Mucosa of stomach (tissue), 1 donor: ENCODE data around the gene CCDC6.

Source experiments
- H3K27me3 ChIP-seq: one replicate; pipeline ENCODE4 v1.7.0; 2013; ENCODE audit warnings: mild to moderate bottlenecking, low read length; ENCODE audit not compliant: control insufficient read depth, insufficient read depth
- H3K36me3 ChIP-seq: one replicate; pipeline ENCODE4 v1.7.0; 2013; ENCODE audit warnings: low read length; ENCODE audit not compliant: control insufficient read depth, insufficient read depth
- H3K4me1 ChIP-seq: one replicate; pipeline ENCODE4 v1.7.0; 2013; ENCODE audit warnings: mild to moderate bottlenecking, low read length; ENCODE audit not compliant: control insufficient read depth, insufficient read depth
- H3K4me3 ChIP-seq: one replicate; pipeline ENCODE4 v1.7.0; 2013; ENCODE audit warnings: low read length
- H3K9ac ChIP-seq: one replicate; pipeline ENCODE4 v1.7.0; 2013; ENCODE audit warnings: mild to moderate bottlenecking, low read length, moderate library complexity
- H3K9me3 ChIP-seq: one replicate; pipeline ENCODE4 v1.7.0; 2013; ENCODE audit warnings: mild to moderate bottlenecking, low read length, moderate library complexity; ENCODE audit not compliant: control insufficient read depth
- donor health status: Pancreatic carcinoma.

Gene CCDC6

DNA sequence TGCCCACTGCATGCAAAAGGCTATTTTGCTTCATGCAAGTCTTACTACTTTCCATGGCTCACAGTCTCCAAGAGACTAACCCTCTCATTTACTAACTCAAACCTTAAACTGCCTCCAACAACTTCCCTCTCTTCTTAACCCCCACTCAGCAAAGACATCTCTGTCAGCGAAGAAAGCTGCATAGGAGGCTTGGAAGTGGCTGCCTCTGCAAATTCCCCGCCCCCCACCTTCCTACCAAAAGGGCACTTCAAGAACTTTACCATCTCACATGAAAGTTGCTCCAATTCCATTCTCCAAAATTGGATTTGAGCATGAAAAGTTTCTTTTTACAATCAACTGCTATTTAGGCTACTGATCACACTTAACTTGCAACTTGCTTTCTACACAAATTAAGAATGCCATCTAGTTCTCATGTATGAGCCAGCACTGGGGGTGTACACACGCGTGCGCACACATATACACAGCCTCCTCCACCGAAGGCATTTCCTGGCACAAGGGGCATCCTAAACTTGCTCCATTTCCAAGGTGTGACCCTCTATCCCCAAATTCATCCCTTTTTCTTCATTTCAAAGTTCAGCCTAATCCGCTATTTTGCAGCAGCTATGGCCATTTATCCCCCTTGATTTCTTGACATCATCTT is 1.8 kb downstream of the CCDC6 start:
- Histone ChIP-seq H3K4me3 (peak overlapping the region; percentile 84), H3K36me3 (no peaks in the 10 kb centered on the region), H3K9ac (peak overlapping the region; percentile 96), H3K27me3 (no peaks in the 10 kb centered on the region), H3K4me1 (peaks cover 50% of the 10 kb centered on the region), H3K9me3 (no peaks in the 10 kb centered on the region)

DNA sequence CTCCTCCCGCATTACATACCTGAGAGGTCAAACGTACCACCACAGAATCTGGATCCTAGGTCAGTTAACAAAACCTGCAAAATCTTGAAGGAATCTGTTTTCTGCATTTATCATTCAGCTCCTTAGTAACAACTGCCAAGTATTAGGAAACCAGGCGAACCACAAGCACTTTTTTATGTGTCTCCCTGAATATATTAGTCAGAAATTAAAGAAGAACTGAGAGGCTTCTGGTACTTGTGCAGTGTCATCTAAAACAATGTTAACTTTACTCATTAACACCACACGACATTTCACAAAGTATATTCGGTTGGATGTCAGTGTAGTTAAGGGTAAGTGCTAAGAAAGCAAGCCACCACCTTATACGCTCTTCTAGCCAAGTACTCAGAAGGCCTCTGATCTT is 2.5 kb downstream of the CCDC6 start:
- H3K27me3 ChIP-seq, result no peaks in the 10 kb centered on the region
- peaks cover 56% of the 10 kb centered on the region for H3K4me1 ChIP-seq
- H3K36me3 ChIP-seq, result no peaks in the 10 kb centered on the region
- no peaks in the 10 kb centered on the region for H3K9me3 ChIP-seq
- peak overlapping the region; percentile 2 for H3K9ac ChIP-seq
- H3K4me3 ChIP-seq, result no peak overlapping the region

DNA sequence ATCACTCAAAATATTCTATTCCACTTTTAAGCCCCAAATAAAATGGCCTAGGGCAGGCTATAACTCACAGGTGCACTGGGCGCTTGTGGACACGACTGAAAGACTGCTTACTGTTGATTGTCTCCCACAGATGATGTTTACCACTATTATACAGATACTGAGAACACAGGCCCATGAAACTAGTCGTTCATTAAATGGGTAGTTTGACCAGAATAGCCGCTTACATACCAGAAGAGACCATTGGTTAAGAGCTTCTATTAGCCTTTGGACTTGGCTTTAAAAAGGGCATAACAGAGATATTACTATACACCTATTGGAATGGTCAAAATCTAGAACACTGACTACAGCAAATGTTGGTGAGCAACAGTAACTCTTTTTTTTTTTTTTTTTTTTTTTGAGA is 4.3 kb downstream of the CCDC6 start:
- Histone ChIP-seq H3K9ac (no peak overlapping the region), H3K9me3 (no peaks in the 10 kb centered on the region), H3K4me3 (no peak overlapping the region), H3K27me3 (no peaks in the 10 kb centered on the region), H3K4me1 (peaks cover 59% of the 10 kb centered on the region), H3K36me3 (no peaks in the 10 kb centered on the region)

DNA sequence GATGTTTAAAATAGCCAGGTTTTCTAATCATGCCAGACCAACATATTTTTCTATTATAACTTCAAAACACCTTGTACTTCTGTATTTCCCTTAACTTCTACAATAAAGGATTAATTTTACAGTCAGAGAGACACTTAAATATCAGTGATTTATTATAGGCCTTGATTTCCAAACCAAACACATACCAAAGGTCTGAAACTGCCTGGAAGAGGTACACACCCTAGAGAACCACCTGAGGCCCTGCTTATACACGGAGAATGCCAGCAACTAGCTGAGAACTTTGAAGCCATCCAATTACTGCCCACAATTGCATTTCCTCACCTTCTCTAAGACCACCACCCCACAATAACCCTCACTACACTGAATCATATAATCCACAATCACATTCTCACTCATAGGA is 4.9 kb downstream of the CCDC6 start:
- H3K4me3 ChIP-seq, result no peak overlapping the region
- H3K27me3 ChIP-seq, result no peaks in the 10 kb centered on the region
- no peaks in the 10 kb centered on the region for H3K36me3 ChIP-seq
- H3K9me3 ChIP-seq, result no peaks in the 10 kb centered on the region
- H3K9ac ChIP-seq, result no peak overlapping the region
- H3K4me1 ChIP-seq, result peaks cover 62% of the 10 kb centered on the region

DNA sequence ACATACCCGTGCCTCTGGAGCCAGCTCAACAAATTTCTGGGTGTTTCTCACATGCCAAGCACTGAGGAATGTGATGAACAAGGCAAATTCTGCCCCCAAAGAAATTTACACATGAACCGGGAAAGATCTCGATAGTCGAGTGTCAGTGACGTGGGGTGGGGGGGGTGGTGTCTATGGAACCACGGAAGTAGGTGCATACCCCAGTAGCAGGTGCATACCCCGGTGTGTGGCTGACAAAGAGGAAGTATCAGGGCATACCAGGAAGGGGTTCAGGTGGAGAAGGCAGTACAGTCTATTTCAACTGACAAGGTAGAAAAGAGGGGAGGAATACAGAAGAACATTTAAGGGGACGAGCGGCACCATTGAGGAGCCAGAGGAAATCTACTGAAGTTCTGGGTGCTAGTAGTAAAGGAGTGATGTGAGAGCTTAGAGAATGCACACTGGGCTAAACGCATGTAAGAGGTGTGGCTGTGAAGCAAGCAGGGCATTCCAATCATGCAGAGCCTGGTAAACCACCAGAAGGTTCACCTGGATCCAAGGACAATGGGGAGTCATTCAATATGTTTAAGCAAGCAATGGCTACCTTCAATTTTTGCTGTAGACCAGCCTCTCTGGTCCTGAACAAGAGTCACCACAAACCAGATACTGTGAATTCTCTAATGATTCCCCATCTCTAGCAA is 6.2 kb downstream of the CCDC6 start:
- Histone ChIP-seq H3K4me3 (no peak overlapping the region), H3K27me3 (no peaks in the 10 kb centered on the region), H3K4me1 (peaks cover 74% of the 10 kb centered on the region), H3K9me3 (no peaks in the 10 kb centered on the region), H3K36me3 (no peaks in the 10 kb centered on the region), H3K9ac (no peak overlapping the region)

DNA sequence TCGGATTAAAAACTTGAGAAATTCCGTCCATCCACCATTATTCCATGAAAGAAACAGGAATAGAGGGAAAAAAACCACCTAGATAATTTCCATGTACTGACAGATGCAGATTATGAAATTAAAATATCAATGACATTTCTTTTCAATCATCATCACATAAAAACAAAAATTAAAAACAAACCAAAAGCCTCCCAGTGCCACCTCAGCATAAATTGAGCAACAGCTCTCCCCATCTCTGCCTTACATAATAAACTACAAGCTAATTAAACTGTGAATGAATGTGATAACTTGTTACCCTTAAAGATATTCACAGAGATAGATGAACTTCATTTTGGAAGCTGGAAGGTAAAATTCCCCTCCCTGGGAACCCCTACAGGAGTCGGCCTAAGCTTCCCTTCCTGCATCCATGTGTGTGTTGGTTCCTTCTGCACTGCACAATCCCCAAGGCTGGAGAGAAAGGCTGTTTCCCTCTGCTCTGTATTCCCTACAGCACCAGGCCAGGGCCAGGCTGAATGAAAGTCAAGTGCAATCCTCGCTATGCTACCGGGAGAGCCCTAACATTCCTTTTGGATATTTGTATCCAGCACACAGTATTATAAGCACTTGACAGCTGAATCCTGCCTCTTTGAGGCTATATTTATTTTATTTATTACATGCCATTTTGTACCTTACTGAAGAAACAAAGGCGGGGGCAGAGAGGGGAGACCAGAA is 8.1 kb downstream of the CCDC6 start:
- Histone ChIP-seq H3K9ac (no peak overlapping the region), H3K4me1 (peaks cover 78% of the 10 kb centered on the region), H3K9me3 (no peaks in the 10 kb centered on the region), H3K27me3 (no peaks in the 10 kb centered on the region), H3K4me3 (no peak overlapping the region), H3K36me3 (no peaks in the 10 kb centered on the region)

DNA sequence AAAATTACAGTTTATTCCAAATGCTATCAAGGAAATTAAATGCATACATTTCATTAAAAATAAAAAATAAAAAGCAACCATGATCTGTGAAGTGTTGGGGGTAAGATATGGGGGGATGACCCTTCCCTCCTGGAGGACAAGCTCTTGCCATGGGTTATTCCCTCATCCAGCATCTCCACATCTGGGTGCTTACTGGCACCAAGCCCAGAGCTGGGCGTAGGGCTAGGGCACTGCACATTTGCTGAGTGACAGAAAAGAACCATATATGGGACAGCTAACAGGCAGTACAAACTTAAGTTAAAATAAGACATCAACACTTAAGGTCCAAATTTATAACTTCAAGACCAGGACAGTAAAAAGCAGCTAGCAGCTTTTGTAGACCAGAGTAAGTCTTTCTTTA is 10.2 kb downstream of the CCDC6 start:
- H3K4me1 ChIP-seq, result peaks cover 91% of the 10 kb centered on the region
- no peaks in the 10 kb centered on the region for H3K9me3 ChIP-seq
- no peaks in the 10 kb centered on the region for H3K36me3 ChIP-seq
- H3K4me3 ChIP-seq, result no peak overlapping the region
- no peaks in the 10 kb centered on the region for H3K27me3 ChIP-seq
- no peak overlapping the region for H3K9ac ChIP-seq

DNA sequence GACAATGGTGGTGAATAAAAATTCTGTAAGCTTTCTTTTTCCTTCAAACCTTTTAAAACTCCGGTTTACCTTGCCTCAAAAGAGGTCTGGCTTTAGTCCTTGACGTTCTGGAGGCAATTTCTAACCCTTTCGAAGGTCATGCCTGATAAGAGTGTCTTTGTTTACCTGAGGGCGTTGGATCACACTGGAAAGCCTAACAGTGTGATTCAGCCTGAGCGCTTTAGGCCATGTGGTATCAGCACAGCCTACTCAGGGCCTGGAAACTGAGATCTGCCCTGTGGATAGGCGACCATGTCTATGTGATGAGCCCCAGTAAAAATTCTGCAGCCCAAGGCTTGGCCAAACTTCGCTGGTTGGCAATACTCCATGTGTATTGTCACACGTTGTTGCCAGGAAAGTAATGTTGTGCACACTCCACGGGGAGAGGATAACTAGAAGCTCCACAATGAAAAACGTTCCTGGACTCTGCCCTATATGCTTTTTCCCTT is 10.7 kb downstream of the CCDC6 start:
- Histone ChIP-seq H3K36me3 (no peaks in the 10 kb centered on the region), H3K9ac (peak overlapping the region; percentile 52), H3K27me3 (no peaks in the 10 kb centered on the region), H3K4me1 (peaks cover 90% of the 10 kb centered on the region), H3K9me3 (no peaks in the 10 kb centered on the region), H3K4me3 (no peak overlapping the region)

DNA sequence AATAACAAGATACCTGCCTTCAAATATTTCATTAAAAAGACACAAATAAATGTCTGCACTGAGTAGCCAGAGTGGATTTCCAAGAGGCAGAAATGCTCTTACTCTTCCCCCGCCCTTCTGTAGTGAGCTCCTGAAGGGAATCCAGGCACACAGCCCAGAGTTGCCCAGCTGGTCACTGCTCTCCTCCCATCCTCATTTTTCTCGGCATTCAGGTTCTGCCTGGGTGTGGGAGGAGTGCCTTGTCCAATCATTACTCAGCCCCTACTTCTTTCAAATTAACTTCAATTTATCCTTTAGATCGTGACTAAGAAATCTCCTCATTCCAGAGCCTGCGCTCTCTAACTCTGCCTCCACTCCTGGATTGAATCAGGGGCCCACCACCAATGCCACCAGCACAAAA is 12.2 kb downstream of the CCDC6 start:
- peaks cover 74% of the 10 kb centered on the region for H3K4me1 ChIP-seq
- no peaks in the 10 kb centered on the region for H3K27me3 ChIP-seq
- no peak overlapping the region for H3K4me3 ChIP-seq
- no peaks in the 10 kb centered on the region for H3K36me3 ChIP-seq
- no peaks in the 10 kb centered on the region for H3K9me3 ChIP-seq
- H3K9ac ChIP-seq, result no peak overlapping the region

DNA sequence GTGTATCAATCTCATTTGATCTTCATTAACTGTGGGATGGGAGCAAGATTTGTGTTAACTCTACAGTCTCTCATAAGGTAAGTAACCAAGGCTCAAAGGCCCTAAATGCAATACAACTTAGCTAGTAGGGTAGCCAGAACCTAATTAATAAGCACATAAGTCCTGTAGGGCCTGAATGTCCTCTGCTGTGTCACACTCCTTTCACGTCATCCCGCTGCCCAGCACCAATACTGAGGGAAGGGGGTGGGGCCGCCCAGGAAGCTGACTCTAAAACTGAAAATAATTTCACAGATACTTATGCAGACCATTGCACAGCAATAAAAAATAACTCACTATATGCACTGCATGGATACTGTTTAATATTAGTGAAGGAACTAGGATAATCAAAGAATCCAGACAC is 13.7 kb downstream of the CCDC6 start:
- H3K4me3 ChIP-seq, result no peak overlapping the region
- H3K27me3 ChIP-seq, result no peaks in the 10 kb centered on the region
- H3K9me3 ChIP-seq, result no peaks in the 10 kb centered on the region
- no peak overlapping the region for H3K9ac ChIP-seq
- H3K4me1 ChIP-seq, result peaks cover 60% of the 10 kb centered on the region
- no peaks in the 10 kb centered on the region for H3K36me3 ChIP-seq

DNA sequence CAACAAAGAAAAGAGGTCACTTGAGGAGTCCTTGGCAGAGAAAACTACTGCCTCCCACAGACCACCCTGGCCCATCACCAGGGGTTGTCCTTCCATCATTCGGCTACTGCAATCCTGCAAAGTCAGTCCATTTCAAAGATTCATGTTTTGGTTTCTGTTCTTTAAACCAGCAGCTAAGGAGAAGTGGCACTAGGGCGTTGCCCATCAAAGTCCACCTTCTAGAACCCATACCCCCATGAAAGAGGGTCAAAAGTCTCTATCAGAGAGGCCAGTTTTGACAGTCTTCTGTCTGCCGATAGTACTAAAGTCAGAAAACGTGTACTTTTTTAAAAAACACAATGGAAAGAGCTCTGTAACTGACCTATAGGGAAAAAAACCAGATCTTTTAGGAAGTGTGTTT is 14.4 kb downstream of the CCDC6 start:
- H3K27me3 ChIP-seq, result no peaks in the 10 kb centered on the region
- H3K9me3 ChIP-seq, result no peaks in the 10 kb centered on the region
- H3K9ac ChIP-seq, result no peak overlapping the region
- peaks cover 55% of the 10 kb centered on the region for H3K4me1 ChIP-seq
- no peak overlapping the region for H3K4me3 ChIP-seq
- no peaks in the 10 kb centered on the region for H3K36me3 ChIP-seq

DNA sequence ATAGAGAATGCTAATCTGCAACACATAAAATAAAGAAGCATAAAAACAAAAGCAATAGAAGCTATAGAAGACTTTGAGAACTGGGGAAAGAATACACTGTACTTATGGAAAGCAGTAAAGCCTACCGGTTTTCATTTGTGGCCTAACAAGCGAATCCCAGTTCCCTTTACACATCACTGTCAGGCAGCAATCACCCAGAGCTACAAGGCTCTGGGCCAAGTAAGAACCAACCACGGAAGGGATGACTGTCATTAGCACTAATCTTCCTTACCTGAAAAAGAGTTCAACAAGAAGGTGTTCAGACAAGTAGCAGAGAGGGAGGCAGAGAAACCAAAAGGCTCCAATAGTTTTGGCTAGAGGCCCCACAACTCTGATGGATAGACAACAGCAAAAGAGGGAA is 15.0 kb downstream of the CCDC6 start:
- H3K27me3 ChIP-seq, result no peaks in the 10 kb centered on the region
- peaks cover 49% of the 10 kb centered on the region for H3K4me1 ChIP-seq

More for the DNA sequence above, 15.0 kb downstream of the CCDC6 start:
- Histone ChIP-seq H3K36me3 (no peaks in the 10 kb centered on the region), H3K9ac (no peak overlapping the region), H3K4me3 (no peak overlapping the region), H3K9me3 (no peaks in the 10 kb centered on the region)
